ENCODE results near the gene SLC2A3. TPM values are rescaled to one million over a fixed set of nuclear protein-coding genes. Genes with fewer than 3 reads are reported as not detected.
"Not testable (repeated sequence)": the region's sequence is repeated elsewhere in the genome, so short reads cannot be mapped to it uniquely, and the experiment has no call there.

The SLC2A3 gene
- total RNA-seq, 1 experiment from 2014 or later: 289 TPM

DNA sequence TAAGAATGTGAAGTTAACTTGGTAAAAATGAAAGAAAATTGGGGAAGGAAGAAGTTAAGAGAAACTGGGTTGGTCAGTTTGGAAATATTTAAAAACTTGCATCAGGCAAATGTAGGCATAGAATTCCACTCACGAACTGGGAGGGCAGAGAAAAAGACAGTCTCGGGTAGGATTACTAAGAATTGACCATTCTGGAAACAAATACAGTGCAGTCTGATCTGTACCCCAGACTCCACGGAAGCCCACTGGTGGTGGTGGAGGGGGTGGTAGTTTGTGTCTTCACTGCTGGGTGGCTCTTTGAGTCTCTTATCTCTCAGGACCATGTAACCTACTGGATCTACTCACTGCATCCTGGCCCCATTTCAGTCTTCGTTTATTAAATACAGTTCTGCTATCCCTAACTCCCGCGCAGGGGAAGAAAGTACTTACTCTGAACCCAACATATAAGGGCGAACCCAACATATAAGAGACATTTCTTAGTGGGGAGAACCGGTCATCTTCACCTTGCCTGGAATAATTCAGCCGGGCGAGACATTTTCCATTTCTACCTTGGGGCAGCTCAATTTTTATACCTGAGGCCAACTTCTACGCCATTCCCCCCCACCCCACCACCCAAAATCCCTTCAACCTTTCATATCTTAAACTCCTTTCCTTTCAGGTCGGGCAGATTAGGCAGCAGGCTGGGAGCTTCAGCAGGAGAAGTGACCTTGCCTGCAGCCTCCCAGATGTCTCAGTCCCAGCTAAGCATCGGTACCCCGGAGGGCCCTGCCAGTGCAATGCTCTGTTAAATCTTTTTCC lies 1.7 kb downstream of the SLC2A3 start:
- Histone ChIP-seq H3K4me3 (ENCODE audit: insufficient read depth, low read depth, low read length) (peak overlapping the region; percentile 87), H3K36me3 (replicated peaks; ENCODE audit: control insufficient read depth, insufficient read depth, low read length) (peaks cover 36% of the 10 kb centered on the region), H3K27me3 (ENCODE audit: control insufficient read depth, insufficient read depth, low read length) (no peaks in the 10 kb centered on the region)
- DNase-seq: peak; percentile 19

DNA sequence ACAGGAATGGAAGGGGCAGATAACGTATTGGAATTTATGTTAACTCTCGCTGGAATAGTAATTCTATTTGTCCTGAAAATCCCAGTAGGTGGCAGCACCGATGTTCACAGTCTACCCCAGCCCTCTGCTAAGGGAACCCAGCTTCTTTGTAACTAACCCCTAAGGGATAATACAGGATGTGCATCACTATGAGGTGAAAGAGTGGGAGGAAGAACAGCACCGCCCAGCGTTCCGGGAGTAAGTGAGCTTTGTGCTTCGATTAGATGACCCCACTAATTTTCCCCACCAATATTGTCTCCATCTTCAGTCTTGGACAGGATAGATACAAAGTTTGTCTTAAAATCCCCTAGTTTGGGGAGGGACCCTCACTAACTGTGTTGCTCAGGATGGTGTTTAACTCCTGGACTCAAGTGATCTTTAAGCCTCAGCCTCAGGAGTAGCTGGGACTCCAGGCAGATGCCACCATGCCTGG lies 2.7 kb downstream of the SLC2A3 start:
- H3K4me3 ChIP-seq (ENCODE audit: insufficient read depth, low read depth, low read length): peak overlapping the region; percentile 87
- DNase-seq: peak; percentile 85
- no peaks in the 10 kb centered on the region for H3K27me3 ChIP-seq (ENCODE audit: control insufficient read depth, insufficient read depth, low read length)
- H3K36me3 ChIP-seq (replicated peaks; ENCODE audit: control insufficient read depth, insufficient read depth, low read length): peaks cover 44% of the 10 kb centered on the region

DNA sequence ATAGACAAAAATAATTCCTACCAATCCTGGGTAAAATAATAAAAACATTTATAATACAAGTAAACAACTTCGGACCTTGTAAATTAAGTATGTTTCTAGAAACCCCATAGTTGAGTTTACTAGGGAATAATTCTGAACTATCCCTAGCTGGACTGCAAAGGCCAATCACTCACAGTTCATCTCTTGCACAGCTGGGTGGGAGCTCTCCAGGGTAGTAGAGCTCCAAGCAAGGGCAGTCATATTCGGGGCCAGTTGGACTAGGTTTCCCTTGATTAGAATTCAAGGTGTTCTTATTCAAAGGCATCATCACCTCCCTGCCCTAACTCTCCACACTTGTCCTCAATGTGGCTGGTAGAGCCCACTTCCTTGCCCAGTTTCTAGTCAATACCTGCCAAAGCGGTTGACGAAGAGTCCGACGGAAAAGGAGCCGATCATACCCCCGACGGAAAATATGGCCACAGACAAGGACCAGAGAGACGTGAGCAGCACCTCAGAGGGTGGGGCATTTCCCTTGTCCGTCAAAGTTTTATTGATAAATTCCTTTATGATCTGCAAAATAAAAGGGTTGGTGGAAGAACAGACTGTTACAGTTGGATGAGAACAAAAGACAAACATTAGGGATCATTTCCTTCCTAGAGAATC lies 3.3 kb downstream of the SLC2A3 start:
- H3K36me3 ChIP-seq (replicated peaks; ENCODE audit: control insufficient read depth, insufficient read depth, low read length): peaks cover 47% of the 10 kb centered on the region
- not testable (repeated sequence) for H3K27me3 ChIP-seq (ENCODE audit: control insufficient read depth, insufficient read depth, low read length); DNase-seq
- peak overlapping the region; percentile 87; the same call in 1 of the 2 replicates for H3K4me3 ChIP-seq (ENCODE audit: insufficient read depth, low read depth, low read length)

DNA sequence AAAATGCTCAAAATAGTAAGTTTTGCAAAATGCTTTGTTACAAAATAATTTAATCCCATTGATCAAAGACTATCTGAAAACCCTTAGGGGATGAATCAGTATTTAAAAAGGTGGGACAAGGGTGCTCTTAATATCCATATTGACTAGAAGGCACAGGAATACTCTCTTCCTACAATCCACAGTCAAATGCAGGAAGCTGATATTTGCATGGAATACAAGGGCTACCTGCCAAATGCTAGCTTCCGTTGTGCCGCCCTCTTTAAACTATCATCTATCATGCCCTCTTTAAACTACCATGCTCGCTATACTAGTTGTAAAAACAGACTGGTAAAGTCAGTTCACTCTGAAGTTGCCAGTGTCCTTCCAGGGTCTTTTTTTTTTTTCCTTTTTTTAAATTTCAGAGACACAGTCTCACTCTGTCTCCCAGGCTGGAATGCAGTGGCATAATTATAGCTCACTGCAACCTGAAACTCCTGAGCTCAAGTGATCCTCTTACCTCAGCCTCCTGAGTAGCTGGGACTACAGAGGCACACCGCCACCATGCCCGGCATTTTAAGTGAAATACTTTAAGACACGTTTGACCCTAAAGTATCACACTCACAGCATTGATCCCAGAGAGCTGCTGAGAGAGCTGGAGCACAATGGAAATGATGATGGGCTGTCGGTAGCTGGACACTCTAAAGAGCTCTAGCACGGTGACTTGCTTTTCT lies 6.7 kb downstream of the SLC2A3 start:
- no peak for DNase-seq
- no peak overlapping the region for H3K4me3 ChIP-seq (ENCODE audit: insufficient read depth, low read depth, low read length)
- H3K36me3 ChIP-seq (replicated peaks; ENCODE audit: control insufficient read depth, insufficient read depth, low read length): peaks cover 70% of the 10 kb centered on the region
- no peaks in the 10 kb centered on the region for H3K27me3 ChIP-seq (ENCODE audit: control insufficient read depth, insufficient read depth, low read length)

DNA sequence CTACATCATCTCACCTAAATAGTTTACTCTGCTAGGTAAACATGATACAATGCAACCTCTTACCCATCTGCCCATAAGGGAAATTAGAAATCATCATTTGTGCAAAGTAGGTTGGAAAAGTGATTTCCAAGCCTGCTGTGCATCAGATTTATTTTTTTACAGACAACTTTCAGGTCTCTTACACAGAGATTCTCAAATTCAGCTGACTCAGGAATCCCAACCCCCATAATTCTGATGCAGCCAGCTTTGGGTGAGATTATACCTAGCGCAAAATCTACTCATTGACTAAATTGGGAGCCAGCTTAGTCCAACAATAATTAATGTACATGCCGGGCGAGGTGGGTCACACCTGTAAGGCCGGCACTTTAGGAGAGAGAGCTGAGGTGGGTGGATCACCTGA lies 8.5 kb downstream of the SLC2A3 start:
- H3K27me3 ChIP-seq (ENCODE audit: control insufficient read depth, insufficient read depth, low read length): no peaks in the 10 kb centered on the region
- H3K36me3 ChIP-seq (replicated peaks; ENCODE audit: control insufficient read depth, insufficient read depth, low read length): peaks cover 71% of the 10 kb centered on the region
- DNase-seq: no peak
- H3K4me3 ChIP-seq (ENCODE audit: insufficient read depth, low read depth, low read length): no peak overlapping the region

DNA sequence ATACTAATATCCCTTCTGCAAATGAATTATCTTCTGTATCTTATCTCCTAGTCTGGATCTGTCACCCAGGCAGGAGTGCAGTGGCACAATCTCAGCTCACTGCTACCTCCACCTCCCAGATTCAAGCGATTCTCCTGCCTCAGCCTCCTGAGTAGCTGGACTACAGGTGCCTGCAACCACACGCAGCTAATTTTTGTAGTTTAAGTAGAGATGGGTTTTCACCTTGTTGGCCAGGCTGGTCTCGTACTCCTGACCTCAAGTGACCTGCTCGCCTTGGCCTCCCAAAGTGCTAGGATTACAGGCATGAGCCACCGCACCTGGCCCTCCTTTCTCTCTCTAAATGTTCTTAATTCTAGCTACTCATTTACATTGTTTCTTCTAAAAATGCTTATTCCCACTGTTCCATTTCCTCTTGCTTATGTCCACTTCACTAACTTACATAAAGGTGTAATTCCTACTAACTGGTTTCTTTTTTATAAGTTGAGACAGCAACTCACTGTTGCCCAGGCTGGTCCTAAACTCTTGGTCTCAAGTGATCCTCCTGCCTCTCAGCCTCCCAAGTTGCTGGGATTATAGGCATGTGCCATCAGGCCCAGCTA lies 9.8 kb downstream of the SLC2A3 start:
- peaks cover 69% of the 10 kb centered on the region for H3K36me3 ChIP-seq (replicated peaks; ENCODE audit: control insufficient read depth, insufficient read depth, low read length)
- not testable (repeated sequence) for DNase-seq; H3K4me3 ChIP-seq (ENCODE audit: insufficient read depth, low read depth, low read length); H3K27me3 ChIP-seq (ENCODE audit: control insufficient read depth, insufficient read depth, low read length)

DNA sequence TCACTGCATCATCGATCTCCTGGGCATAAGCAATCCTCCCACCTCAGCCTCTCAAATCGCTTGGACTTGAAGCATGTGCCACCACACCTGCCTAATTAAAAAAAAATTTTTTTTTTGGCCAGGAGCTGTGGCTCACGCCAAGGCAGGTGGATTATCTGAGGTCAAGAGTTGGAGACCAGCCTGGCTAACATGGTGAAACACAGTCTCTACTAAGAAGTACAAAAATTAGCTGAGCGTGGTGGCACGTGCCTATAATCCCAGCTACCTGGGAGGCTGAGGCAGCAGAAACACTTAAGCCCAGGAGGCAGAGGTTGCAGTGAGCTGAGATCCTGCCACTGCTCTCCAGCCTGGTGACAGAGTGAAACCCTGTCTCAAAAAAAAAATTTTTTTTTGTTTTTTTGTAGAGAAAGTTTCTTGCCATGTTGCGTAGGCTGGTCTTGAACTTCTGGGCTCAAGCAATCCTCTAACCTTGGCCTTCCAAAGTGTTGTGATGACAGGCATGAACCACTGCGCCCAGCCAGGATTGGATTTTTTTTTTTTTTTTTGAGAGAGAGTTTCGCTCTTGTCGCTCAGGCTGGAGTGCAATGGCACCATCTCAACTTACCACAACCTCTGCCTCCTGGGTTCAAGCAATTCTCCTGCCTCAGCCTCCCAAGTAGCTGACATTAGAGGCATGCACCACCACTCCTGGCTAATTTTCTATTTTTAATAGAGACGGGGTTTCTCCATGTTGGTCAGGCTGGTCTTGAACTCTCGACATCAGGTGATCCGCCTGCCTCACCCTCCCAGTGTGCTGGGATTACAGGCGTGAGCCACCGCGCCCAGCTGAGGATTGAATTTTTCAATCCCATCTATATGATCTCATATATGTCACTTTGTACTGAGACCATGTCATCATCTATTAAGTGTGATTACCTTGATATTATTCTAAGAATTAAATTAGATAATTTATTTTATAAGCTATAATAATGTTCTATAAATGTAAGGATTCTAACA lies 12.4 kb downstream of the SLC2A3 start:
- Histone ChIP-seq H3K27me3 (ENCODE audit: control insufficient read depth, insufficient read depth, low read length) (no peaks in the 10 kb centered on the region), H3K4me3 (ENCODE audit: insufficient read depth, low read depth, low read length) (no peak overlapping the region), H3K36me3 (replicated peaks; ENCODE audit: control insufficient read depth, insufficient read depth, low read length) (peaks cover 56% of the 10 kb centered on the region)
- DNase-seq: no peak

DNA sequence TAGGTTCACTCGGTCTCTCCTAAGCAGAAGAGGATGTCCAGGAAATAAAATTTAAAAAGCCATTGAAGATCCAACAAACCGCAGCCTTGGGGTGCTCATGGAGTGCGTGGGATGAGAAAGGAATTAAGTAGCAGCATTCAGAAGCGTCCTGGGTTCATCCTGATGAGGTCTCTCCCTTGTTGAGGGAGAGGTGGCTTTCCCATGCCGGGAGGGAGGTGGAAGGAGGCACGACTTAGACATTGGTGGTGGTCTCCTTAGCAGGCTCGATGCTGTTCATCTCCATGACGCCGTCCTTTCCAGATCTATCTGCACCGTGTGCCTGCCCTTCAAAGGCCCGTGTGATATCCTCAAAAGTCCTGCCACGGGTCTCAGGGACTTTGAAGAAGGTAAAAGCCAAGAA lies 14.8 kb downstream of the SLC2A3 start:
- not testable (repeated sequence) for H3K27me3 ChIP-seq (ENCODE audit: control insufficient read depth, insufficient read depth, low read length); H3K4me3 ChIP-seq (ENCODE audit: insufficient read depth, low read depth, low read length); DNase-seq
- peaks cover 40% of the 10 kb centered on the region for H3K36me3 ChIP-seq (replicated peaks; ENCODE audit: control insufficient read depth, insufficient read depth, low read length)

DNA sequence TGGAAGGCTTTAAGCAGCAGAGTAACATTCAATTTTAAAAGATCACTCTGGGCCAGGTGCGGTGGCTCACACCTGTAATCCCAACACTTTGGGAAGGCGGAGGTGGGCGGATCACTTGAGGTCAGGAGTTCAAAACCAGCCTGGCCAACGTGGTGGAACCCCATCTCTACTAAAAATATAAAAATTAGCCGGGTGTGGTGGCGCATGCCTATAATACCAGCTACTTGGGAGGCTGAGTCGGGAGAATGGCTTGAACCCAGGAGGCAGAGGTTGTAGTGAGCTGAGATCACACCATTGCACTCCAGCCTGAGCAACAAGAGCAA lies 17.8 kb downstream of the SLC2A3 start:
- H3K4me3 ChIP-seq (ENCODE audit: insufficient read depth, low read depth, low read length); H3K27me3 ChIP-seq (ENCODE audit: control insufficient read depth, insufficient read depth, low read length); DNase-seq: not testable (repeated sequence)
- peaks cover 22% of the 10 kb centered on the region for H3K36me3 ChIP-seq (replicated peaks; ENCODE audit: control insufficient read depth, insufficient read depth, low read length)

DNA sequence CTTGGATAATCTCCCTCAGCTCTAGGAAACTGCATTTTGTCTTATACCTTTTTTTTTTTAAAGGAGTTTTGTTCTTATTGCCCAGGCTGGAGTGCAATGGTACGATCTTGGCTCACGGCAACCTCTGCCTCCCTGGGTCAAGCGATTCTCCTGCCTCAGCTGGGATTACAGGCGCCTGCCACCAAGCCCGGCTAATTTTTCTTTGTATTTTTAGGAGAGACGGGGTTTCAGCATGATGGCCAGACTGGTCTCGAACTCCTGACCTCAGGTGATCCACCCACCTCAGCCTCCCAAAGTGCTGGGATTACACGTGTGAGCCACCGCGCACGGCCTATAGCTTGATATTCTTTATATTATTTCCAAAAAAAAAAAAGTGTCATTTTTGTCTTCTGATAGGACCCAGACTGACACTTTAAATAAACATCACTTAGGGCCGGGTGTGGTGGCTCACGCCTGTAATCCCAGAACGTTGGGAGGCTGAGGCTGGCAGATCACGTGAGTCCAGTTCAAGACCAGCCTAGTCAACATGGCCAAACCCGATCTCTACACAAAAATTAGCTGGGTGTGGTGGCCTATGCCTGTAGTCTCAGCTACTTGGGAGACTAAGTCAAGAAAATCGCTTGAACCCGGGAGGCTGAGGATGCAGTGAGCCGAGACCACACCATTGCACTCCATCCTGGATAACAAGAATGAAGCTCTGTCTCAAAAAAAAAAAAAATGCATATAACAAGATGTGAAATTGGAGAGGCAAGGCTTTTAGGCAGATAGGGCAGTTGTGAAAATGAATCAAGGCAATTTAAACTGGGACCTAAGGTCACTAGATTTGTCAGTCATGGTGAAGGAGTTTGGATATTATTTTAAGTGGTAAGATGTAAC lies 18.4 kb downstream of the SLC2A3 start:
- H3K36me3 ChIP-seq (replicated peaks; ENCODE audit: control insufficient read depth, insufficient read depth, low read length): peaks cover 17% of the 10 kb centered on the region

DNA sequence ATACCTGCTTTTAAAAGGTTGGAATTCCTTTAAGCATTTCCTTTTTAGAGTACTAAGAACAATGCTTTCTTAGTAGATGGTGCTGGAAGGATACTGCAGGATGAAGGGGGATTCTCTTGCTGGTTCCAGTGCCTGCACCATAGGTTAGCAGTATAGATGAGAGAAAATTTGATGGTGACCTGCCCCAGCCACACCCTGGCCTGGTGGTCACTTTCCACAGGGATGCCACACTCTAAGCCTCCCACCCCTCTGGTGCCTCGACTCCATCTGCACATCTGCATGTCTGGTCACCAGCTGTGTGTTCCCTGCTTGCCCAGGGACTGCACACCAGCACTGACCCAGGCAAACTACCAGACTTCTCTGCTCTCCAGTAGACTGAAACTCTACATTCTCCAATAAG lies 19.1 kb downstream of the SLC2A3 start:
- Histone ChIP-seq H3K27me3 (ENCODE audit: control insufficient read depth, insufficient read depth, low read length) (no peaks in the 10 kb centered on the region), H3K36me3 (replicated peaks; ENCODE audit: control insufficient read depth, insufficient read depth, low read length) (peaks cover 10% of the 10 kb centered on the region), H3K4me3 (ENCODE audit: insufficient read depth, low read depth, low read length) (no peak overlapping the region)
- DNase-seq: peak; percentile 51

More for the DNA sequence above, 18.4 kb downstream of the SLC2A3 start:
- no peak overlapping the region for H3K4me3 ChIP-seq (ENCODE audit: insufficient read depth, low read depth, low read length)
- DNase-seq: no peak
- H3K27me3 ChIP-seq (ENCODE audit: control insufficient read depth, insufficient read depth, low read length): no peaks in the 10 kb centered on the region

DNA sequence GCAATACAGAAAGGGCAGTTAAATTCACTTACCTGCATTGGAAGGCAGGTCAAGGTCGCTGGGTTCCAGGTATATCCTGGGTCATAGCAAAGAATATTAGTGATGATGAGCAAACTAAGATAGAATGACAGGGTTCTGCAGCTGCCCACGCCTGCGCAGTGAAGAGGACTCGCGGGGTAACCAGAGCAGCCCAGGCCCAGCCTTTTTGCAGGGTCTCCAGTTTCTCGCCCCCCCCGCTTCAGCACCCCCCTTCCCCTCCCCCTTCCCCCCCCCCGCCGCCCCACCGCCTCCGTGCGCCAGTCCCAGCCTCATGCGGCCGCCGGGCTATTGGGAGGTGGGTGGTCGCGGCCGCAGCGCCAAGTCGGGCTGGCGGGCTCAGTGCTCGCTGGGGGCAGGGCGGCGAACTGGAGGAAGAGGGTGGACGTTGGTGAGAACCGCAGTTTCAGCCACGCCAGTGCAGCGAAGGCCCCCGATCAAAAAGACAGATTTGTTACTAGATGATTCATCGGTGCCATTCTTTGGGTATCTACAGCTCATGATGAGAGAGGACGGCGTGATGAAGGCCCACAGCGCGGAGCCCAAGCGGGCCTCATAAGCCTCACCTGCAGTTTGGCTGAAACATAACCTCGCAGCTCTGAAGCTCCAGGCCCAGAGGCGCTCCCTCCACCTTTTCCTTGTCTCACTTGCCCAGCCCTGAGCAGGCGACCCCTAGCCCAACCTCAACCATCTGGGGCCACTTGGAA lies 20.2 kb downstream of the SLC2A3 start:
- H3K27me3 ChIP-seq (ENCODE audit: control insufficient read depth, insufficient read depth, low read length): no peaks in the 10 kb centered on the region
- DNase-seq: peak; percentile 73
- H3K36me3 ChIP-seq (replicated peaks; ENCODE audit: control insufficient read depth, insufficient read depth, low read length): peaks cover 5% of the 10 kb centered on the region; the same call in 1 of the 2 replicates
- H3K4me3 ChIP-seq (ENCODE audit: insufficient read depth, low read depth, low read length): no peak overlapping the region

Data from H7 (cell line).